Measurements from ENCODE around the gene CA10.

DNA sequence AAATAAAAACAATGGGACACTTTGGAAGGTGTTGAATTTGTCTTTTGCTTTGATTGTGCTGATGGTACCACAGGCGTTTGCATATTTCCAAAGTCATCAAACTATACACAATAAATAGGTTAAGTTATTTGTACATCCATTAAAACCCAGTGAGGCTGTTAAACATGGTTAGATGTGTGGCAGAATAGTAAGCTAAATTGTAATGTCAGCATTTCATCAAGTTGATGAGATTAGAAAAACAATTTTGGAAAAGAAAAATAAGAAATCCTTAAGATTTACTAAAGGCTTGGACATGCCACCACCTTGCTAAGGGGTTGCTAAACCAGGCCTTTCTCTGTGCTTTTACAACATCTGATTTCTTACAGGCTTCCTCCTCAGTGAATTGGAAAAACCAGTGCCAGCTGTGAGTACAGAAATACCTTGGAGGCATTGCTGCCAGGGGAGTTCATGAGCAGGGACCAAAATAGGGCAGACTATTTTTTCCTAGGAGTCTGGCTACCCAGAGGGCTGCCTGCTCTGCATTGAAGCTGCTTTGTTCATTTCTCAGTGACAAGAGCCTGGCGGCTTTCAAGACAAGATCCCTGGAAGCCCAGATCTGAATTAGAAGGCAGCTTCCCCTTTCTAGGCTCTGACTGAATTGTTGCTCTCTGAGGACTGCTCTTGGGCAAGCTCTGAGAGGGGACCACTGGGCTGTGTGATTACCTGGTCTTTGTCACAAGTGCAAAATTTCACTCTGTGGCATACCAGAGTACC is 43.4 kb upstream of the CA10 start:
- TF ChIP-seq, protein P1, sequence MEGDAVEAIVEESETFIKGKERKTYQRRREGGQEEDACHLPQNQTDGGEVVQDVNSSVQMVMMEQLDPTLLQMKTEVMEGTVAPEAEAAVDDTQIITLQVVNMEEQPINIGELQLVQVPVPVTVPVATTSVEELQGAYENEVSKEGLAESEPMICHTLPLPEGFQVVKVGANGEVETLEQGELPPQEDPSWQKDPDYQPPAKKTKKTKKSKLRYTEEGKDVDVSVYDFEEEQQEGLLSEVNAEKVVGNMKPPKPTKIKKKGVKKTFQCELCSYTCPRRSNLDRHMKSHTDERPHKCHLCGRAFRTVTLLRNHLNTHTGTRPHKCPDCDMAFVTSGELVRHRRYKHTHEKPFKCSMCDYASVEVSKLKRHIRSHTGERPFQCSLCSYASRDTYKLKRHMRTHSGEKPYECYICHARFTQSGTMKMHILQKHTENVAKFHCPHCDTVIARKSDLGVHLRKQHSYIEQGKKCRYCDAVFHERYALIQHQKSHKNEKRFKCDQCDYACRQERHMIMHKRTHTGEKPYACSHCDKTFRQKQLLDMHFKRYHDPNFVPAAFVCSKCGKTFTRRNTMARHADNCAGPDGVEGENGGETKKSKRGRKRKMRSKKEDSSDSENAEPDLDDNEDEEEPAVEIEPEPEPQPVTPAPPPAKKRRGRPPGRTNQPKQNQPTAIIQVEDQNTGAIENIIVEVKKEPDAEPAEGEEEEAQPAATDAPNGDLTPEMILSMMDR (IDR thresholded peaks at IDR 0.05; ENCODE audit: poor library complexity), result no peak
- TF ChIP-seq EZH2 (IDR thresholded peaks at IDR 0.05; ENCODE audit: borderline replicate concordance), result no peak
